Fibroblast of pulmonary artery (primary cell): ENCODE results near the gene RIN3.

Experiments
- DNase-seq: peaks from one replicate; pipeline ENCODE4 v3.0.0-alpha.2; 2010; ENCODE audit warnings: low read depth
- H3K4me3 ChIP-seq: replicated peaks from 2 replicates; pipeline ENCODE4 v1.5.1; 2011; ENCODE audit warnings: low read depth, mild to moderate bottlenecking, control low read depth, low read length, moderate library complexity
- CTCF ChIP-seq: IDR thresholded peaks from 2 replicates; pipeline ENCODE4 v1.5.1; 2011; ENCODE audit warnings: mild to moderate bottlenecking, control low read depth, low read length, inconsistent platforms; ENCODE audit errors: missing control alignments

RIN3 gene

GRCh38 chr14:92486881-92487280 is 26.7 kb upstream of the RIN3 start:
- DNase-seq = peak; percentile 38
- no peak overlapping the region for H3K4me3 ChIP-seq
- no peak for TF ChIP-seq CTCF

GRCh38 chr14:92487513-92488133 is 26.0 kb upstream of the RIN3 start:
- no peak for DNase-seq
- no peak for TF ChIP-seq CTCF
- no peak overlapping the region for H3K4me3 ChIP-seq

- no peak for DNase-seq
- H3K4me3 ChIP-seq = no peak overlapping the region
- TF ChIP-seq CTCF = no peak
These were observed 24.0 kb upstream of the RIN3 start for GRCh38 chr14:92489394-92490238.

GRCh38 chr14:92490239-92490959 is 23.2 kb upstream of the RIN3 start:
- no peak for DNase-seq
- TF ChIP-seq CTCF = no peak
- no peak overlapping the region for H3K4me3 ChIP-seq

- TF ChIP-seq CTCF = no peak
- no peak overlapping the region for H3K4me3 ChIP-seq
- no peak for DNase-seq
These were observed 21.8 kb upstream of the RIN3 start for GRCh38 chr14:92491782-92492181.

- DNase-seq = no peak
- H3K4me3 ChIP-seq = no peak overlapping the region
These were observed 21.3 kb upstream of the RIN3 start for GRCh38 chr14:92492258-92492657.

More at GRCh38 chr14:92492258-92492657, 21.3 kb upstream of the RIN3 start:
- no peak for TF ChIP-seq CTCF
